Forelimb muscle (tissue), 1 donor: ENCODE data around the gene RIPK3. TPM values are rescaled to one million over a fixed set of nuclear protein-coding genes. Genes with fewer than 3 reads are reported as not detected.
"Not testable (repeated sequence)": the region's sequence is repeated elsewhere in the genome, so short reads cannot be mapped to it uniquely, and the experiment has no call there.

Experiments
- DNase-seq: peaks from one replicate; pipeline ENCODE4 v3.0.0-alpha.2; 2013; ENCODE audit warnings: low read depth
- polyA plus RNA-seq: library from polyadenylated mRNA; unstranded; fragments of 120-200 nt; gene quantifications from one replicate; pipeline ENCODE4 v1.2.1, GENCODE V29; 2013; ENCODE audit not compliant: insufficient read length

RIPK3 gene
- polyA plus RNA-seq, 1 donor: 1.1 TPM

DNA sequence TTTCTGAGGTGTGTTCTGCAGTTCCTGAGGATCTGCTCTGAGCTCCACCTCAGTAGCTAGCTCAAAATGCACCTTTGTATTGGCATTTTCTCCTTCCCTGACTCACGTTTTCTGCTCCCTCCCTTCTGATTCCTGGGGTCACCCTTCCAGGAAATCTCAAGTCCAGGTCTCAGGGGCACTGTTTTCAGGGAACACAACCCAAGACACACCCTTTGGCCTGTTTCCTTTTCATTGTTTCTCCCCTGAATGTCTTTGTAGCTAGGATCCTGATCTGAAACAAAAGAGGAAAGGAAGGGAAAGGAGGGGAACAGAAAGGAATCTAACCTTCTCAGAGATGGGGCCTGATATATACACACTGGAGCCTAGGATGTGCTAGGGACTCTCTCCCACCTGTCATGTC is 7.3 kb upstream of the RIPK3 start:
- DNase-seq: no peak

DNA sequence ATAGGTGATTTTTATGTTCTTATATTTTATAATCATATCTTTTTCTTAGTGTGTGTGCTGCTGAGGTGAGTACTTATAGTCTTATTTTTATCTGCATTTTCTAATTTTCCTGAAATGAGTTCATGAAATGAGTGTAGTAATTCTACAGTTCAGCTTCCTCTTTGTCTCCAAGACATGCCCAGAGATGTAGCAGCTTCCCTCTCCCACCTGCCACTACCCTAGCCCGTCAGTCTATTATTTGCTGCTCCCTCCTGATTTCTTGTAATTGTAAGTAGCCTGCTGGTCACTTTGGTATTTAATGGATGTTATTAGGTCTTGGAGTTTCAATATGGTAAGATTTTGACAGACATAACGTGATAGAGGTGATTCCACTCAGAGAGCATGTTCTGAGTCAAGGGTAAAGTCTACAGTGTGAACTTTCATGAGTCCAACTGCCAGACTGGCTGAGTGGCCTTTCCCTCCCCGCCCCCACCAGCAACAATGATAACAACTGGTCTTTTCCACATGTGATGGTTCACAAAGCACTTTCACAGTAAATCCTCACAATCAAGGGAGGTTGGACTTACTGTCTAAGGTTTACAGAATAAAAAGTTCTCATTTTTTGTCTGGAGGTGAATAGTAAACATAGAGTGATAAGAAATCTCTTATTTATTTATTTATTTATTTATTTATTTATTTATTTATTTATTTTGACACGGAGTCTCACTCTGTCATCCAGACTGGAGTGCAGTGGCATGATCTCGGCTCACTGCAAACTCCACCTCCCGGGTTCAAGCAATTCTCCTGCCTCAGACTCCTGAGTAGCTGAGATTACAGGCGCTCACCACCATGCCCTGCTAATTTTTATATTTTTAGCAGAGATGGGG is 4.2 kb upstream of the RIPK3 start:
- no peak for DNase-seq

DNA sequence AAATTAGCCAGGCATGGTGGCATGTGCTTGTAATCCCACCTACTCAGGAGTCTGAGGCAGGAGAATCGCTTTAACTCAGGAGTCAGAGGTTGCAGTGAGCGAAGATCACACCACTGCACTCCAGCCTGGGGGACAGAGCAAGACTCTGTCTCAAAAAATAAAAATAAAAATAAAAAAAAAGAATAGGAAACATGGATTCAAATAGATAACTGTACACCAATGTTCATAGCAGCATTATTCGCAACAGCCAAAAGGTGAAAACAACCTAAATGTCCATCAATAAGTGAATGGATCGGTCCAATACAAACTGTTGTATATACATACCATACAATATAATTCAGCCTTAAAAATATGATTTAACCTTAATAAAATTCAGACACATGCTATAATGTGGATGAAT is 3.1 kb upstream of the RIPK3 start:
- no peak for DNase-seq

DNA sequence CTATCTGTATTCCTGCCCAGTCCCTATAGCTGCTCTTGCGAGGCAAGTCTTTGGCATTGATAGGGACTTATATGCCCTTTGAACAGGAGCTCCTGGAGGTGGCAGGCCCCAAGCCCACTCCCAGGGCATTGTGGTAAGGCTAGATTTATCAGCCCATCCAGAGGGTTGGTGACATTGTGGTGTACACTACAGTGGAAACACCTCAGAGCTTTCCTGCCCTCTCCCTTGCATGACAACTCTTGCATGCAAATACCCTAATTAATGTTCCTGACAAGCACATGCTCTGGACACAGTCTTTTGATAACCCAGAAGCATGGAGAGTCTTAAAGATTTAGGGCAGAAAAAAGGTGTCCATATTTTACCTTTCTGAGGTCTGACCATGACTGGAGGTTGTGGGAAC is 815 bp upstream of the RIPK3 start:
- DNase-seq: no peak

DNA sequence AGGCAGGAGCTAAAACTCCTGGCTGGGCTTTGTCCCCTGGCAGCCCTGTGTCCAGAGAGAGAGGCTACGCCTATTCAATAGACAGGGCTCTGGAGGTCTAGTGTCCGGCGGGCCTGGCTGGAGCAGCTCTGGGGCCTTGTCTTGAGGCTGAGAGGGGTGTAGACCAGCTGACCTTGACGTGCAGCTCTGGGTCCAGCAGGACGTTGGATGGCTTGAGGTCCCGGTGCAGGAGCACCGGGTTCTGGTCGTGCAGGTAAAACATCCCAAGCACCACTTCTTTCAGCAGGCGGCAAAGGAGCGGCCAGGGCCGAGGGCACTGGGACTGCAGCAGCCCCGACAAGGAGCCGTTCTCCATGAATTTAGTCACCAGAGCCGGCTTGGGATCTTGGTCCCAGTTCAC is 948 bp downstream of the RIPK3 start:
- no peak for DNase-seq

DNA sequence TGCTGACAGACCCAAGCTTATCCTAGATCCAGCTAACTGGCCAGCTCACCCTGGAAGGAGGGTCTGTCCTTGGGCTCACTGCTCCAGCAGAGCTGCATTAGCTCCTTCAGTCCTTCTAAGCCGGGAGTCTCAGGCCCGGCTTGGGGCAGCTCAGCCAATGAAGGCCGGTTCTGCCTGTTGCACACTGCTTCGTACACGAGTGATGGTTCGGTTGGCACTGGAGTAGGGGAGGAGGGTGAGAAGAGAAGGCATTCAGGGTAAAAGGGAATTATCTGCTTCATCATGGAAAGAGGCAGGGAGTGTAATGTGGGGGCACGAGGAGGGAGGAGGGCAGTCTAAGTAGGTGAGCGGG is 2.0 kb downstream of the RIPK3 start:
- no peak for DNase-seq

DNA sequence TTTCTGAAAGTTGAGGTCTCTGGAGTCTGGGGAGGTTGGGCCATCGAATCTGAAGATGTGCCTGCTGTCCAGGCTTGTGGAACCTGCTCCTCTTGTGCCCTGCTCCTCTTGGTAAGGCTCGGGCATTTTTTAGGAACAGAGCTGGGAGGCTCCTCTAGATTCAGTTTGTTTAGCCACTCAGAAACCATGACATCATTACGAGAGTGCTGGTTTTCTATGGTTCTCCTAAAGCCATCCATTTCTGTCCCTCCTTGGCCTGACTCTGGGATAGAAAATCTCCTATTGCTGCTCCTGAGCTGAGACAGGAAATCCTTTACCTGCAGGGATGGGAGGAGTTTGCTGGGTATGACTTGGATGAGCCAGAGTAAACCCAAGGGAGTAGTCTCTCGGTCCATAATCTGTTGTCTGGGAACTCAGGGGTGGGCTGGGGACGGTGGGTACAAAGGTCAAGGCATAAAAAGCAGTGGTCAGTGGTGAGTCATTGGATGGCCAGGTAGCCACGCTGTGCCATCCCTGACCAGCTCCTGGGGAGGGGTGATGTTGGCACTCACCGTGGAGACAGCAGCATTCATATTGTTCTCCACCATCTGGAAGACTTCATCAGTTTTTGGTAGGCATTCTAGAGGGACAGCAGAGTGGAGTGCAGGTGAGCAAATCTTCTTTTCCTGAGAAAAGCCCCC is 2.5 kb downstream of the RIPK3 start:
- no peak for DNase-seq

DNA sequence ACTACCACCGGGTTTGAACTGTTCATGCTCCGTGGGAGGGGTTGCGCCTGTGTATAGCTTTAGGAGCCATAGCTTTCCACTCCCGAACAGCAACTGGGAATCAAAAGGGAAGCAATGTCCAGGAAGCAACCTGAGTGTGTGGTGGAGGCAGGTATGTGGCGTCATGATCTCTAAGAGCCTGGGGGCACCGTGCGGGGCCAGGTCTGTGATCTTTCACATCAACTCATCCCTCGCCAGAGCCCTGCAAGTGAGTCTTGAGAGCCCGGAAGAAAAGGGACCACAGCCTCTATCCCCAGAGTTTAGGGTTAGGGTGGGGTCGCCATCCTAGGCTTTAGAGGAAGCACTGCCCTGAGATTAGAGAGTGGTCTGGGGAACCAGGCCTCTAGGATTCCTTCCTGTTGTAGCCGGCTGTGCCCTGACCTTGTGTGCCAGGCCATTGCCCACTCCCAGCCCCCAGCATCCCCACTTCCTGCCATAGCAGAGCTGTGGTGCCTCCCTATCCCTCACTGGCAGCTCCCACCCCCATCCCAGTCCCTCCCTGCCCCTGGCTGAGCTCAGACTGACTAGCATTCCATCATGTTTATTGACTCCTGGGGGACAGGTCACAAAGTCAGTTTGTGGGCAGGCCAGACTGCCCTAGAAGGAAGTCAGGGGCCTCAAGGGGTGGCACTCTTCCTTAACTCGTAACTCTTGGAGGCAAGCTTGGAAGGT is 4.2 kb downstream of the RIPK3 start:
- DNase-seq: no peak

DNA sequence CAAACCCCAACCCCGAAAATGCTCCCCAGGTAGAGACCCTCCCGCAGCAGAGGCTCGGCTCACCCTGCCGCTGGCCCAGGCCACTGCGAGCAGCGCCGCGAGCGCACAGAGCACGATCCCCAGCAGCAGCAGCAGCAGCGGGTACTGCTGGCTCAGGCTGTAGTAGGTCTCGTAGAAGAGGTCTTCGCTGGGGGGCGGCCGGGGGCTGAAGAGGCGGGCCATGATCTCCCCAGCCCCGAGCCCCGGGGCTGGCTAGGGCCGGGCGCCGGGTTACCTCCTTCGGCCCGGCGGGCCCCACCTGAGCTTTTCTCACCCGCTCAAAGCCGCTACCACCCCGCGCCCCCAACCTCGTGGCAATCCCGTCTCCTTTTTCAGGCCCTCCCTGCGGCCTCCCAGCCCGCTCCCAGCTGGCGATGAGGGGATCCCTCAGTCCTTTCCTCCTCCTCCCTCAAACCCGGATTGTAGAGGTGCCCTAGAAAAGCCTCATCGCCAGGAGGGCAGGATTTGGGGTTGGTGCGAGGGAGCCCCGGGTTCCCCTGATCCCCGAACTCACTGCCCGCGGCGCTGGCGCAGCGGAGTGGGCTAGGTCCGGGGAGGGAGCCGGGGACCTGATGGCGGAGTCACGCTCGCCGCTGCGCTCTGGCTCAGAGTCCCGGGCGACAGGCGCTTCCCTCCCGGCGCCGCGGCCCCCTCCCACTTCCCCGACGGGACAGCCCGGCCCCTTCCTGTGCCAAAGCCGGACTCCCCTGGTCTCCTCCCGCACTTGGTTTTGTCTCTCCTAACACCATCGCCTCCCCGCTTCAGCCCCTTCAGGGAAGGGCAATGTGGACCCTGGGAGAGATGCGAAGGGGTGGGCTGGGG is 5.1 kb downstream of the RIPK3 start, which contains the start of gene ADCY4:
Gene ADCY4 (minus strand): TSS at position 641 of the 861 bp plus-strand sequence. CDS start 419 bp downstream, at position 222.
- no peak for DNase-seq

DNA sequence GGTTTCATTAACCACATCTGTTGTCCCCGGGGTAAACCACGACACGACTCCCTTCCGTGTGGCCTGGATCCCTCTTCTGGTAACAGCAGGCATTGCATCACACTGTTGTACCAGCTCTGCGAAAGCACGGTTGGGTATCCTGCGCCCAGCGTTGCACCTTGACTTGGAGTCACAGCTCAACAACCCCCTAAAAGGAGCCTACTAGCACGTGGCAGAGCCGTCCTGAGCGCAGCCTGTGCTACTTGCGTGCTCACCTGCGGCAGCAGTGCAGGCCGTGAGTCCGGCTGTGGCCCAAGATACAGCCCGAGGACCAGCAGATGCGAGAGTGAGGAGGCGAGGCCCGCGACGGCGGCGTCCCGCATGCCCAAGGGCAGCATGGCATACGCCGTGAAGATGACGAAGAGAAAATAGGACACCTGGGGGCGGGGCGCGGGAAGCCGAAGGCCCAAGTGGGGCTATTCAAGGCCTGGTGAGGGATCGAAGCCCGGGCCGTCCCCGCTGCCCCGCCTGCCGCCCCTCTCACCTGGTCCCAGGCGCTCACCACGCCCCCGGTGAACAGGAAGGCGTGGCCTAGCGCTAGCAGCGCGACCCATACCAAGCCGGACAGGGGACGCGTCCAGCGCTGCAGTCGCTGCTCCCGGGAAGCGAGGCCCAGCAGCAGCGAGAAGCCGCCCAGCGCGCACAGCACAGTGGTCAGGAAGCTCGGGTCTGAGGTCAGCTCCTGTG is 7.4 kb downstream of the RIPK3 start:
- no peak for DNase-seq

DNA sequence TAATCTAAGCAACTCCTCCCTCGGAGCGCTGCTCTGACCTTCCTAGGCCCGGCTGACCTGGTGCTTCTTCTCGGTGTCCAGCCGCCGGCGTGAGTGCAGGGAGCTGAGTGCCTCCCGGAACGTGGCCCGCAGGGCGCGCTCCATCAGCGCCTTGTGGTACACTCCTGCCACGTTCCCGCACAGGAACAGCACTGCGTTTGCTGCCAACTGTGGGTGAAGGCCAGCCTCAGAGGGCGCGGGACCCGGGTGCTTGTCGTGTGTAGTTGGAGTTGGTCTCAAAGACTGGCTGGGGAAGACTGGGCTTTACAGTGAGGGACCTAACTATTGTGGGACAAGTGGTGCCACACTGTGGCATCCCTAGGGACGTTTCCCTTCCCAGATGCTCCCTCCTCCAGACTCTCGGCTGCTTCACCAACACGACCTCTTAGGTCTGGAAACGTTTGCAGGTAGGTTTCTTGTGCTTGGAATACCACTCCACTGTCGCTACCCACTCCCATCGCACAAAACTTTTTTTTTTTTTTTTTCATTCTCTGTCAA is 8.0 kb downstream of the RIPK3 start:
- DNase-seq: no peak

DNA sequence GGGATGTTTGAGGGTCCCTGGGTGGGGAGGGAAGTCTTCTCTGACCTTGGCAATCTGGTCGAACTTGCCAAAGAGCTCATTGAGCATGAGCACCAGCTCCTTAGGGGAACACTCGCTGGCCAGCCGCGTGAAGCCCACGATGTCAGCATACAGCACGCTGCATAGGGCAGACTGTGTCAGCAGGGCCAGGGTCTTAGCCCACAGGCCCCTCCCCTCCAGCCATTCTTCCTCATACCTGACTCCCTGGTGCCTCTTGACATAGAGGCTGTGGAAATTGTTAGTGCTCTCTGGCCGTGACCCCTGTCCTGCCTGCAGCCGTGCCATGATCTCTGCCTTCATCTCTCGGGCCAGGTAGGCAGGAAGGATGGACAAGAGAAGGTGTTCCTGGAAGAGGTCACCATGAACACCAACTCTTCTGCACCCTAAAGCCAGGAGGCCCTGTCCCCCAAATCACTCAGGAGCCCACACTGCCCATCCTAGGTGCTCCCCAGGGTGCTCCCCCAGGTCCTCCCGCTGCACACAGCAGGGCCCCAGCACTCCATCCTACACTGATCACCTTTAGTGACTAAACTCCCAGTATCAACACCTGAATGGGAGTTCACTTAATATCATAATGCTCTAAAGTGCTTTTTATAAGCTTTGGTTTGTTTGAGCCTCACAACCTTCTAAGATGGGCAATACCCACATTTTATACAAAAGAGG is 8.7 kb downstream of the RIPK3 start:
- no peak for DNase-seq

DNA sequence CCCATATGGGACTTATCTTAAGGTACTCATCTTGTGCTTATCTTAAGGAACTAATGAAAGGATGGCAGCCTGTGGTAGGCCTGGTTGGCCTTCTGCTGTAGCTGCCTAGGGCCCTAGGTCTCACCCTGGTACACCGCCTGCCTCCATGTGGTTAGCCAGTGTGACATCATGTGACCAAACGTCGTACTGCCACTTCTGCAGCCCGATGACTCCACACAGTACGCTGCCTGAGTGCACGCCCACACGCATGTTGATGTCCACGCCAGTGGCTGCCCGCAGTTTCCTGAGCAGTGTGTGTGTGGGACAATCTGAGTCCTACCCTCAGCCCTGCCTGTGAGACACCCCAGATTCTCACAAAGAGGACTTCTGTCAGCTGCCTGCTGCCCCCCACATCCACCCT is 10.1 kb downstream of the RIPK3 start:
- no peak for DNase-seq

DNA sequence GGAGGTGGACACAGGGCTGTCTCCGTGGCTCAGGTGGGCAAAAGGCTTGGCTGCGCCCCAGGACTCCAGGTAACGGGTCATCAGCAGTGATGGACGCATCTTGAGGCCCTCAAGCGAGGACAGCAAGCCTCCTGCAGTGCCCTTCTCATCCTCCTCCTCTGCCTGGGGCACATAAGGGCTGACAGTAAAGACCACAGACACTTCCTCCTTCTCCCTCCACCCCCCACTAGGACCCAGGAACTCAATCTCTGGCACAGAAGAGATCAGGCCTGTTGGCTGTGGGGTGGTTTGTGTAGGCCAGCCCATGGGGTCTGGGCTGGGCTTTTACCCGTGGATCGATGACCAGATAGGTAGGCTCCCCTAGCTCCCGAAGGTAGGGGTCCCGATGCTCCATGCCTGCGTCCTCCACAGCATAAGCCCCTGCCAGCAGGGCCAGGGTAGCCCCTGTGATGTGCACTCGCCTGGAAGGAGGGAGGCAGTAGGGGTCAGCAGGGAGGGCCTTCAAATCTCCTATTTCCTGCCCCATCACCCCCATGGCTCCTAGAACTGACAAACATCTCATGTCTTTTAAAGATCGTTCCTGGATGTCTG is 10.6 kb downstream of the RIPK3 start:
- no peak for DNase-seq

DNA sequence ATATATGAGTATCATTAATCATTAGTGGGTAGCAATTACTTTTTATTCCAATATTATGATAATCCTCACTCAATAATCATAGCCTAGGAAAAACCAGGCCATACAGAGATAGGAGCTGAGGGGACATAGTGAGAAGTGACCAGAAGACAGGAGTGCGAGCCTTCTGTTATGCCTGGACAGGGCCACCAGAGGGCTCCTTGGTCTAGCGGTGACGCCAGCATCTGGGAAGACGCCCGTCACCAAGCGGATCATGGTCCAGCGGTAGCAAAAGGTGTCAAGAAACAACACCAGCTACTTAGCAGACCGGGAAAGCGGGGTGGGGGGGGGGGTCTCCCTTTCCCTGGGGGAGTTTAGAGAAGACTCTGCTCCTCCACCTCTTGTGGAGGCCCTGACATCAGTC is 11.9 kb downstream of the RIPK3 start:
- not testable (repeated sequence) for DNase-seq

DNA sequence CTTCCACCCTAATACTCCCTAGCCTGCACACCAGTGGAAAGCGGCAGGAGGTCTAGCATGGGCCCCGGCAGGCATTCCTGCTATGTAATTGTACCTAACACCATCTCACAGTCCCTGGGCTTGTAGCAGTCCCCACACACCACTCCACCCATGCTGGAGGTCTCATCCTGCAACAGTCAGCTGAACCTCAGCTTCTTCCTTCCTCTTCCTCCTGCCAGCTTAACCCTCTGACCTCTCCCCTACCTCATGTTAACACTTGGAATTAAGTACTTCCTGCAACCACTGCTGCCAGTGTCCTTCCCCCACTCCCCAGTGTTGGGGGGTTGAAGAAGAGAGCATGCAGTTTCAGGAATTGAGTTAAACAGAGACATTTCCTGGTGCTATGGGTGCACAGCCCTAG is 12.5 kb downstream of the RIPK3 start:
- DNase-seq: no peak

DNA sequence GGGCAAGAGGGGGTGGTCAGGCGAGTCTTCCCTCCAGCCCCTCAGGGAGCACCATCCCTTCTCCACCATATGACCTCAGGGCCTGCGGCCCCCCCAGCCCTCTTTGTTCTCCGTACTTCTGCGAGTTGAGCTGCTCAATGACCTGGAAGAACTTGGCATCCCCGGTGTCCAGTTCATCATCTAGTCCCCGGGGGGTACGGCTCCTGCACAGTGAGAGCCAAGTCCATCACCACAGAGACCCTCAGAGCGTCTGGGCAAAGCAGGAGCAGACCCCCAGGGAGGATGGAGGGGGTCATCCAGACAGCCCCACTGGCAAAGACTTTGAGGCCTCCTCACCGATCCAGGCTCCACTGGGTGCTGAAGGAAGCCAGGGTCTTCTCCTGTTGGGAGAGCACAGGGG is 13.8 kb downstream of the RIPK3 start:
- no peak for DNase-seq

DNA sequence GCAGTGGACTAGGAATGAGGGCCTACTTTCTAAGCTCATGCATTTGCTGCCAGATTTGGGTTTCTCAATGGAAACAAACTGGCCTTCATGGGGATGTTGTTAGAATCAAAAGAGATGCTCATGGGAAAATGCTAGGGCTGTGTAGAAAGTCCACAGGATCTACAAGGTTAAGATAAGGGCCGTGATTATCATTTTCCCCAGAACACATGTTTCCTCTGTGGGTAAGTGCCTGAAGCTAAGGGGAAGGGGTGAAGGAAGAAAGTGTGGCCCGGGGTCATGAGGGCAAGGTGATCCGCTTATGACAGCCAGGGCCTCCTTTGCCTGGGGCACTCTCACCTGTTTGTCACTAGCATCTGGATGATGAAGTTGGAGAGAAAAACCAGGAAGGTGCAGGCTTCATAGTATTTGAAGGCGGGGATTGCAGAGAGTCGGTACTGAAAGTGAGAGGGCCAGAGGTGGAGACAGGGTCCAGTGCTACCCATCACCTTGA is 14.7 kb downstream of the RIPK3 start:
- no peak for DNase-seq

DNA sequence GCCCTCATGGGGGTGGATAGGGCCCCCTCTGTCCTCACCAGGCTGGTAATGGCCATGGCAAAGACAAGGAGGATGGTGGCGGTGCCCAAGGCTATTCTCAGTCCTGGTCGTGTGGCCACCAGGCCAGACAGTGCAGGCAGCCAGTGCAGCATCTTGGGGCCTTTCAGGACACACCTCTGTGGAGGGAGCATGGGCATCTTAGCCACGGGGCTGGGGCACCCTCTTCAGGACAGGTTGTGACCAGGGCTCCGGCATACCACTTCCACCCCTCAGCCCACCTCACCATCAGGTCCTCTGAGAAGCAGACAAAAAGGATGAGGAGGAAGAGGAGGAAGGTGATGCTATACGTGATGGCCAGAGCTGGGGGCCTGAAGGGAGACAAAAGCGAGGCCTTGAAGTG is 15.8 kb downstream of the RIPK3 start:
- DNase-seq: no peak

DNA sequence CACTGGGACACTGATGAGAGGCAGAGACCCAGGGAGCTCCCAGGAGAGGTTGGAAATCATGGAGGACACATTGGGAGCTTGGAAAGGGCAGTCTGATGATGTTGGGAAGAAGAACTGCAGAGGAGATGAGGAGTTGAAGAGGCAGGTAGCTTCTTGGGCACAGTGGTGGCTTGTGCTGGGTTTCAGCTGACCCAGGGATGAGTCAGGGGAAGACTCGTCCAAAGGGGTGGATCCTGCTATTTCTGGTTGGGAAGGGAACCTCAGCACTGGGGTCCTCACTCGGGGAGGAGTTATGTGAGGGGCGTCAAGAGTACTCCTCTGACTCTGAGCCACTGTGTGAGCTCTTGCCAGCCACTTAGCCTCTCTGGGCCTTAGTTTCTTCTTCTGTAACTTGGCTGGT is 16.4 kb downstream of the RIPK3 start:
- DNase-seq: no peak
